ENCODE data around the gene DIABLO. TPM values are rescaled to one million over a fixed set of nuclear protein-coding genes. Genes with fewer than 3 reads are reported as not detected.

Gene DIABLO
- total RNA-seq, 1 donor from 2014 or later: 87.6 TPM

DNA sequence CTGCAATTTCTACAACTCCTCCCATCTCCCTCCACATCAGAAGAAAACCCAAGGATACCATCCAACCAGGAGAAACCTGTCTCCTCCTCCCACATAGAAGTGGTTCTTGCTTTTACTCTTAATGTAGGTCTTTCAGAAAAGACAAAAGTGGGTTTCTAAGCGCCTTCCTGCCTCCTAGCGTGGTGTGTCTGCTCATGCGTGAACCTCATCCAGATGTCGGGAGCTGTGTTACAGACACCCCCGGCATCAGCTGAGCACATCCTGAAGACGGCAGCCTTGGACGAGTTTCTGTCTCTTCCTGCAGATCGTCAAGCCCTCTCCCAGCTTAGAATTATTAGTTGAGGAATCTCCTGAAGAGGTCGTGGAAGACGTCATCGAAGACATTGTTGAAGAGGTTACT is 33.4 kb downstream of the DIABLO start:
- Histone ChIP-seq H3K4me1 (ENCODE audit: insufficient read depth, low read length) (no peaks in the 10 kb centered on the region), H3K79me2 (ENCODE audit: insufficient read depth, low read length) (no peaks in the 10 kb centered on the region), H3K4me3 (ENCODE audit: insufficient read depth, low read depth, low read length) (no peak overlapping the region), H3K36me3 (ENCODE audit: insufficient read depth, low read length) (no peaks in the 10 kb centered on the region), H2AFZ (ENCODE audit: low read depth, low read length) (no peak overlapping the region), H3K4me2 (ENCODE audit: low read length) (no peak overlapping the region), H3K9me3 (ENCODE audit: insufficient read depth, low read depth, low read length) (no peaks in the 10 kb centered on the region), H4K20me1 (ENCODE audit: insufficient read depth, low read length) (no peaks in the 10 kb centered on the region), H3K9ac (ENCODE audit: low read length) (no peak overlapping the region), H3K27me3 (ENCODE audit: insufficient read depth, low read length) (peaks cover 2% of the 10 kb centered on the region), H3K27ac (ENCODE audit: low read depth, low read length) (no peak overlapping the region)
- H3K9me3 Mint-ChIP-seq (ENCODE audit: unreplicated experiment): peaks cover 5% of the 10 kb centered on the region
- H3K27ac Mint-ChIP-seq (ENCODE audit: unreplicated experiment): no peak overlapping the region
- H3K27me3 Mint-ChIP-seq (ENCODE audit: low read depth, unreplicated experiment): peaks cover 3% of the 10 kb centered on the region
- peaks cover under 1% of the 10 kb centered on the region for H3K4me1 Mint-ChIP-seq (ENCODE audit: low read depth, unreplicated experiment)
- TF ChIP-seq, protein P1, sequence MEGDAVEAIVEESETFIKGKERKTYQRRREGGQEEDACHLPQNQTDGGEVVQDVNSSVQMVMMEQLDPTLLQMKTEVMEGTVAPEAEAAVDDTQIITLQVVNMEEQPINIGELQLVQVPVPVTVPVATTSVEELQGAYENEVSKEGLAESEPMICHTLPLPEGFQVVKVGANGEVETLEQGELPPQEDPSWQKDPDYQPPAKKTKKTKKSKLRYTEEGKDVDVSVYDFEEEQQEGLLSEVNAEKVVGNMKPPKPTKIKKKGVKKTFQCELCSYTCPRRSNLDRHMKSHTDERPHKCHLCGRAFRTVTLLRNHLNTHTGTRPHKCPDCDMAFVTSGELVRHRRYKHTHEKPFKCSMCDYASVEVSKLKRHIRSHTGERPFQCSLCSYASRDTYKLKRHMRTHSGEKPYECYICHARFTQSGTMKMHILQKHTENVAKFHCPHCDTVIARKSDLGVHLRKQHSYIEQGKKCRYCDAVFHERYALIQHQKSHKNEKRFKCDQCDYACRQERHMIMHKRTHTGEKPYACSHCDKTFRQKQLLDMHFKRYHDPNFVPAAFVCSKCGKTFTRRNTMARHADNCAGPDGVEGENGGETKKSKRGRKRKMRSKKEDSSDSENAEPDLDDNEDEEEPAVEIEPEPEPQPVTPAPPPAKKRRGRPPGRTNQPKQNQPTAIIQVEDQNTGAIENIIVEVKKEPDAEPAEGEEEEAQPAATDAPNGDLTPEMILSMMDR (IDR thresholded peaks at IDR 0.05; ENCODE audit: insufficient read depth, low read depth, low read length): no peak
- TF ChIP-seq EZH2 (IDR thresholded peaks at IDR 0.05; ENCODE audit: insufficient read depth, low read length): no peak
- DNase-seq (ENCODE audit: low read depth): no peak
- peaks cover 7% of the 10 kb centered on the region for H3K36me3 Mint-ChIP-seq (ENCODE audit: low read depth, unreplicated experiment)
- FAIRE-seq: no peak
- H3K4me3 Mint-ChIP-seq (ENCODE audit: unreplicated experiment): no peak overlapping the region

DNA sequence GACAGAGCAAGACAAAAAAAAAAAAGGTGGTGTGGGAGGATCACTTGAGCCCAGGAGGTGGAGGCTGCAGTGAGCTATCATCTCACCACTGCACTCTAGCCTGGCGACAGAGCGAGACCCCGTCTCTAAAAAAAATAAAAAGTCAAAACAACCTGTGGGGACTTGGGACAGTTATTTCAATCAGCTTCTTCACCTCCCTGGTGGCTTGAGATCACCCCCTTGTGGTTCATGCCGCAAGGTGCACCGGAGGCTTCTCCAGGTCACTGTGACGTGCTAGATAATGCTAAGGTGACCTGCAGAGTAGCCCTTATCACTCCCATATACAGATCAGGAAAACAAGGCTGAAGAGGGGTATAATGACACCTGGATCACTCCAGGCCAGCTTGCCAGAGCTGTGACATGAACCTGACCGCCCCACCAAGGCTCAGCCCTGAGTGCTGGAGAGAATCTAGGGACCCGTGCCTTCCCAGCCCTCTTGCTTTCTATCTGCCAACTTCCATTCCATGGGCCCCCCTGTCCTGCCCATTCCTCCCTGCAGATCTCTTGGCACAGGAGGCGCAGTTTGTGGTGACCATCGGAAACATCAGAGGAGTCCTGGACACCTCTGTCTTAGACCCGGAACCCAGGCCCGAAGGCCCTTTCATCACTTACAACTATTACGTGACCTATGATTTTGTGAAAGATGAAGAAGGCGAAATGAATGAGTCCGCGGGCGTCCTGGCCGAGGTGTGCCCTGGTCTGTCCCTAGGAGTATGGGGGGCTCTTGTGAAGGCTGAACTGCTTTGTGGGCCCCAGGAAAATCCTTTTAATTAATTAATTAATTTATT is 34.8 kb downstream of the DIABLO start:
- Histone ChIP-seq H3K9me3 (ENCODE audit: insufficient read depth, low read depth, low read length) (no peaks in the 10 kb centered on the region), H3K9ac (ENCODE audit: low read length) (no peak overlapping the region), H3K27me3 (ENCODE audit: insufficient read depth, low read length) (peaks cover 2% of the 10 kb centered on the region), H4K20me1 (ENCODE audit: insufficient read depth, low read length) (no peaks in the 10 kb centered on the region), H3K36me3 (ENCODE audit: insufficient read depth, low read length) (no peaks in the 10 kb centered on the region), H3K27ac (ENCODE audit: low read depth, low read length) (no peak overlapping the region), H2AFZ (ENCODE audit: low read depth, low read length) (no peak overlapping the region), H3K4me2 (ENCODE audit: low read length) (no peak overlapping the region), H3K4me1 (ENCODE audit: insufficient read depth, low read length) (no peaks in the 10 kb centered on the region), H3K4me3 (ENCODE audit: insufficient read depth, low read depth, low read length) (no peak overlapping the region), H3K79me2 (ENCODE audit: insufficient read depth, low read length) (no peaks in the 10 kb centered on the region)
- Mint-ChIP-seq H3K27me3 (ENCODE audit: low read depth, unreplicated experiment) (peaks cover 3% of the 10 kb centered on the region), H3K4me1 (ENCODE audit: low read depth, unreplicated experiment) (no peaks in the 10 kb centered on the region), H3K36me3 (ENCODE audit: low read depth, unreplicated experiment) (peaks cover 6% of the 10 kb centered on the region), H3K27ac (ENCODE audit: unreplicated experiment) (no peak overlapping the region), H3K4me3 (ENCODE audit: unreplicated experiment) (no peak overlapping the region), H3K9me3 (ENCODE audit: unreplicated experiment) (peaks cover 5% of the 10 kb centered on the region)
- DNase-seq (ENCODE audit: low read depth): peak; percentile 20
- FAIRE-seq: no peak
- TF ChIP-seq, protein P1 (IDR thresholded peaks at IDR 0.05; ENCODE audit: insufficient read depth, low read depth, low read length): peak; percentile 86
- no peak for TF ChIP-seq EZH2 (IDR thresholded peaks at IDR 0.05; ENCODE audit: insufficient read depth, low read length)

Measured in astrocyte (in vitro differentiated cells and primary cell).